Glomerular visceral epithelial cell (primary cell): ENCODE results near the gene MLLT3.
"Not testable (repeated sequence)": the region's sequence is repeated elsewhere in the genome, so short reads cannot be mapped to it uniquely, and the experiment has no call there.

Experiments used
- DNase-seq: peaks from one replicate; pipeline ENCODE4 v3.0.0-alpha.2; 2016; ENCODE audit errors: extremely low spot score

The MLLT3 gene

GRCh38 chr9:20622330-20623020 is at the start of gene MLLT3:
MLLT3 (minus strand) TSS chr9:20622499.
- peak; percentile 98 for DNase-seq

GRCh38 chr9:20671635-20672034 is 49.3 kb upstream of the MLLT3 start:
- DNase-seq = no peak

- DNase-seq = no peak
Measured at GRCh38 chr9:20670395-20670794, 48.1 kb upstream of the MLLT3 start.

GRCh38 chr9:20664501-20664900 is 42.2 kb upstream of the MLLT3 start:
- no peak for DNase-seq

- no peak for DNase-seq
Measured at GRCh38 chr9:20663133-20663532, 40.8 kb upstream of the MLLT3 start.

GRCh38 chr9:20662156-20662555 is 39.9 kb upstream of the MLLT3 start:
- DNase-seq = no peak

- DNase-seq = no peak
Measured at GRCh38 chr9:20659474-20659967, 37.2 kb upstream of the MLLT3 start.

- no peak for DNase-seq
Measured at GRCh38 chr9:20658677-20659473, 36.6 kb upstream of the MLLT3 start.

GRCh38 chr9:20658246-20658667 is 36.0 kb upstream of the MLLT3 start:
- not testable (repeated sequence) for DNase-seq

GRCh38 chr9:20651939-20652338 is 29.6 kb upstream of the MLLT3 start:
- DNase-seq = no peak

GRCh38 chr9:20650750-20651299 is 28.5 kb upstream of the MLLT3 start:
- no peak for DNase-seq

- no peak for DNase-seq
Measured at GRCh38 chr9:20650313-20650712, 28.0 kb upstream of the MLLT3 start.

- no peak for DNase-seq
Measured at GRCh38 chr9:20649381-20649780, 27.1 kb upstream of the MLLT3 start.

GRCh38 chr9:20646656-20647055 is 24.4 kb upstream of the MLLT3 start:
- no peak for DNase-seq

- DNase-seq = no peak
Measured at GRCh38 chr9:20643660-20644059, 21.4 kb upstream of the MLLT3 start.

- no peak for DNase-seq
Measured at GRCh38 chr9:20642045-20642444, 19.7 kb upstream of the MLLT3 start.

- peak; percentile 83 for DNase-seq
Measured at GRCh38 chr9:20640331-20641187, 18.3 kb upstream of the MLLT3 start.

- no peak for DNase-seq
Measured at GRCh38 chr9:20636888-20637440, 14.7 kb upstream of the MLLT3 start.

GRCh38 chr9:20634895-20635294 is 12.6 kb upstream of the MLLT3 start:
- DNase-seq = no peak

- no peak for DNase-seq
Measured at GRCh38 chr9:20632705-20633104, 10.4 kb upstream of the MLLT3 start.

GRCh38 chr9:20630241-20630943 is 8.1 kb upstream of the MLLT3 start:
- DNase-seq = no peak
